ENCODE results near the gene P4HB. TPM values are rescaled to one million over a fixed set of nuclear protein-coding genes. Genes with fewer than 3 reads are reported as not detected.

Gene P4HB
- polyA plus RNA-seq (ENCODE audit: insufficient read length): 425 TPM
- long read RNA-seq, donor 1, transcript P4HB-201 (11 exons, 2,603 nt): major isoform, 131 of 185 reads
- long read RNA-seq, donor 1, transcript P4HB-215 (3 exons, 493 nt): minor isoform, 8 of 185 reads
- long read RNA-seq, donor 1, transcript P4HB-204 (2 exons, 872 nt): minor isoform, 12 of 185 reads
- long read RNA-seq, donor 1, partial matches to known transcripts: 15 of 185 reads
- long read RNA-seq, donor 1, other reads (novel, unspliced or antisense): 14 of 185 reads
- long read RNA-seq, donor 2, transcript P4HB-210 (5 exons, 765 nt): minor isoform, 5 of 143 reads
- long read RNA-seq, donor 2, transcript P4HB-201 (11 exons, 2,603 nt): major isoform, 113 of 143 reads
- long read RNA-seq, donor 2, transcript P4HB-215 (3 exons, 493 nt): minor isoform, 5 of 143 reads
- long read RNA-seq, donor 2, transcript P4HB-204 (2 exons, 872 nt): minor isoform, 10 of 143 reads
- long read RNA-seq, donor 2, partial matches to known transcripts: 0 of 143 reads
- long read RNA-seq, donor 2, other reads (novel, unspliced or antisense): 5 of 143 reads
- long read RNA-seq, donor 3, transcript P4HB-201 (11 exons, 2,603 nt): major isoform, 70 of 95 reads
- long read RNA-seq, donor 3, partial matches to known transcripts: 5 of 95 reads
- long read RNA-seq, donor 3, other reads (novel, unspliced or antisense): 6 of 95 reads
- long read RNA-seq, donor 4, transcript P4HB-201 (11 exons, 2,603 nt): minor isoform, 6 of 22 reads
- long read RNA-seq, donor 4, transcript P4HB-204 (2 exons, 872 nt): minor isoform, 6 of 22 reads
- long read RNA-seq, donor 4, transcript P4HB-215 (3 exons, 493 nt): major isoform, 7 of 22 reads
- long read RNA-seq, donor 4, partial matches to known transcripts: 0 of 22 reads
- long read RNA-seq, donor 4, other reads (novel, unspliced or antisense): 0 of 22 reads
- long read RNA-seq, donor 5, transcript P4HB-204 (2 exons, 872 nt): minor isoform, 6 of 163 reads
- long read RNA-seq, donor 5, transcript P4HB-201 (11 exons, 2,603 nt): major isoform, 145 of 163 reads
- long read RNA-seq, donor 5, partial matches to known transcripts: 0 of 163 reads
- long read RNA-seq, donor 5, other reads (novel, unspliced or antisense): 0 of 163 reads
- long read RNA-seq, donor 6, transcript P4HB-215 (3 exons, 493 nt): minor isoform, 5 of 201 reads
- long read RNA-seq, donor 6, transcript P4HB-204 (2 exons, 872 nt): minor isoform, 24 of 201 reads
- long read RNA-seq, donor 6, transcript P4HB-201 (11 exons, 2,603 nt): major isoform, 137 of 201 reads
- long read RNA-seq, donor 6, transcript P4HB-210 (5 exons, 765 nt): minor isoform, 8 of 201 reads
- long read RNA-seq, donor 6, partial matches to known transcripts: 18 of 201 reads
- long read RNA-seq, donor 6, other reads (novel, unspliced or antisense): 6 of 201 reads
- long read RNA-seq, donor 7, transcript P4HB-204 (2 exons, 872 nt): minor isoform, 12 of 185 reads
- long read RNA-seq, donor 7, transcript P4HB-215 (3 exons, 493 nt): minor isoform, 5 of 185 reads
- long read RNA-seq, donor 7, transcript P4HB-201 (11 exons, 2,603 nt): major isoform, 138 of 185 reads
- long read RNA-seq, donor 7, partial matches to known transcripts: 14 of 185 reads
- long read RNA-seq, donor 7, other reads (novel, unspliced or antisense): 9 of 185 reads
- long read RNA-seq, donor 8, transcript P4HB-201 (11 exons, 2,603 nt): major isoform, 53 of 61 reads
- long read RNA-seq, donor 8, partial matches to known transcripts: 0 of 61 reads
- long read RNA-seq, donor 8, other reads (novel, unspliced or antisense): 0 of 61 reads

DNA sequence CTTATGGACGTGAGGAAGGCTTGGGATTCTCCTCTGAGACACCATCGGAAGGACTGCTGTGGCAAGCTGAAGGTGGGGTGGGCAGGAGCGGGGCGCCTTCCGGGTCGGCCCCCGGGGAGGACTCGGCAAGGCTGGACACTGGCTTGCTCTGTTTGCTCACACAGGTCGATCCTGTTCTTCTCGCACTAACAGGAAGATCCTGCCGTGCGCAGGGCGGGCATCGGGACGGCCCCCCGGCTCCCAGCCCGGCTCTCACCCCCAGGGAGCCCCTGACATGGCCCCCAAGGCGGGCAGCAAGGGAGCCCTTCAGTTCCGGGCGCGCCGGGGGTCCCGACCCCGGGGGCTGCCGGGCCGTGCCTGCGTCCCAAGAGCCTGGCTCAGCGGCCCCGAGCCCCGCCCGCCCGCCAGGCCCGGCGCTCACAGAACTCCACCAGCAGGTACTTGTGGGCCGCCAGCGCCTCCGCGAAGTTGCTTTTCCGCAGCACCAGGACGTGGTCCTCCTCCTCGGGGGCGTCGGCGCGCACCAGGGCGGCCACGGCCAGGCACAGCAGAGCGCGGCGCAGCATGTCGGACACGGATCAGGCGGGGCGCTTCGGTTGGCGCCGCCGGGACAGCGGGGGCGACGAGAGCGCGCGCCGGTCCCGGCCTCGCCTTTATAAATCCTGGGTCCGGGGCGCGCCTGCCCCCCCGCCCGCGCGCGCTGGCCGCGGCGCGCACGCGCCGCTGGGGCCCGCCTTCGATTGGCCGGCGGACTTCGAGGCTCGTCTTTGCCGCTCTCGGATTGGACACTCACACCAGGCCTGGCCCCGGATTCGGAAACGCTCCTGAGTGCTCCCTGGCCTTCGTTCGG is at the start of gene P4HB:
TSS of gene P4HB (minus strand) at position 630 of the 850 bp plus-strand sequence. CDS start at position 566, 64 bp downstream.
- DNase-seq: no peak

DNA sequence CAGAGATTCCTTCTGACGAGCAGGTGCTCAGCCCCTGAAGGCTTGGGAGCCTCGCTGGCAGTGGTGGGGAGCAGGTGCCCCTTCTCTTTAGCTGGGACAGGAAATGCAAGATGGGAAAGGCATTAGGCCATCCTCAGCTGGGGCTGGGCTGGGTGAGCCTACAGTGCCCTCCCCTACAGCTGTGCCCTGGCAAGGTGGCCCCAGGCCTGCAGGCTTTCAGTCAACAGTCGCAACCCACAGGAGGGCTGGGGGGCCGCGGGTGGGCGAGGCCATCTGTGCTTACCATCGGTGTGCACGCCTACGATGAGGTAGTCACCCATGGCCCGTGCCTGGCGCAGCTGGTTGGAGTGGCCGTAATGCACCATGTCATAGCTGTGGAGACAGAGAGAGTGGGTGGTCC is 48.9 kb upstream of the P4HB start:
- DNase-seq: no peak

DNA sequence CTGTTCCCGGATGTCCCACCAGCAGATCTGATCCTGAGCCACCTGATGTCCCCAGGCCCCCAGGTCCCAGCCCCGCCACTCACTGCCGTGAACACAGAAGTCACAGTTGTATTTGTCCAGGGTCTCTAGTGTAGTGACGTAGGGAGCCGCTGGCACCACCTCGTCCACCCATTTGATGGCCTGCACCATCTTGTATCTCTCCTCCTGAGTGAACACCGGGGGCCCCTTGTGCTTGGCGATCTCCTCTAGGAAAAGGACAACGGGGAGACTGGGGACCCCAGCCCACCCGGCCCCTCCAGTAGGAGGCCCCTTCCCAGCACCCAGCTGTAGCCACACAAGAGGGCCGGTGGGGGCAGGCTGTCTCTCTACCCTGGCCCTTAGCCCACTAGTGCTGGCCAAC is 48.5 kb upstream of the P4HB start:
- DNase-seq: no peak

DNA sequence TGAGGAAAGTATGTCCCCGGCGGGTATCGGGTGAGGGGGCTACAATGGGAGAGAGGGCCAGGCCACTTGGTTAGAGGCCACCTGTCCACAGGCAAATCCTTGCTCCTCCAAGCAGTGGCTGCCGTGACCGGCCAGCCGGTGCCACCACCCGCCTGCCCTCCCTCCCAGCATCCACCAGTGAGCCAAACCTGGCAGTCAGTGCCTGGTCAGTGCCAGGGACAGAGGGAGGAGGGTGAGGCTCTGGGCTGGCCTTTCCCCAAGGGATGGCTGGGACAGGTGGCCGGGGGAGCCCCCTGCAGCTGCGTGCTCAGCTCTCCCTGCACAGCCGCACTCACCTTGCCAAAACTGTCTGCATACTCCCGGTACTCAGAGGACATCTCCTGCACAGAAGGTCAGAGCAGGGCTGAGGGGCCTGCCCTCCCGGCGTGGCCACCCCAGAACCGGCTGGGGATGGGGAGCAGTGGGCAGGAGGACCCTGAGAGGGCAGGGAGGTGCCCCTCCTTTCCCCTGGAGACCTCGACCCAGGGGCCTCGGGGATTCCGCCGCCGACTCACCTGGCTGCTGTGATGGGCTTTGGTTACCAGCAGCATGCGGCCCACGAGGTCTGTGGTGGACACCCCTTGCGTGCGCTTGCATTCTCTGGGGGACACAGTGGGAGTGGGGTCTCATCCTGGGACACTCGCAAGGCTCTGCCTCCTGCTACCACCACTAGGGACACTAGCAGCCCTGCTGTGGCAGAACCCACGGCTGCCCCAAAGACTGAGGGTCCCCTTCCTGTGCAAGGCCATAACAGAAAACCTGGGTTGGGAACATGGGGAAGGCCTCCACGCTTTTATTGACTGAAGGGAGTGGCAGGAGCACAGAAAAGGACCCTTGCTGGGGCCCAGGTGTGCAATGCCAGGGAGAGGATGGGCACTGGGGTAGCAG is 47.1 kb upstream of the P4HB start:
- no peak for DNase-seq

DNA sequence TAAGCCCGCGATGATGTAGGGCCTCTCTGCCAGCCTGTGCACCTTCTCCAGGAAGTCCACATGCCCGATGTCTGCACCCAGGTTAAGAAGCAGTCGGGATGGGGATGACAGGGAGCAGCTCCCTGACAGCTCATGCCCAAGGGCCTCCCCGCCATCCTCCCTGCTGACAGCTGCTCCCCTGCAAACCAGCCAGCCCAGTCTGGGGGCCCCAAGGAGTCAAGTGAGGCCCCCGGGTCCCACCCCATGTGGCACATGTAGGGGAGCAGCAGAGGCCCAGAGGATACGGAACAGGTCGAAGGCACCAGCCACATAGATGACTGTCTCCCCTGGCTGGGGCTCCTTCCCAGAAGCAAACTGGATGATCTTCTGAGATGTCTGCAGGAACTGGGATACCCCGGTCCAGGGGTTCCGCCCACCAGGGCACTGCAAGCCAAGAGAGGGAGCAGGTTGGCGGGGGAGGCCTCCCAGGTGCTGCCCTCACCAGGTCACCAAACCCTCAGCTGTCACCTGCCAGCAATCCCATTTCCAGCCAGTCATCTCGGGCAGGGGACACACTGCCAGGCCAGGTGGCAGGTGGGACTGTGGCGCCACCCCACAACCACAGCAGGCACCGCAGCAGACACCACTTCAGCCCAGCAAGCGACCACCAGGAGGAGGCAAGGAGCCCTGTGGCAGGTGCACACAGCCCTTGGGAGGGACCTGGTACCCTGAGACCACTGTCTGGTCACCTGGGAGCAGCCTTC is 46.3 kb upstream of the P4HB start:
- DNase-seq: no peak

DNA sequence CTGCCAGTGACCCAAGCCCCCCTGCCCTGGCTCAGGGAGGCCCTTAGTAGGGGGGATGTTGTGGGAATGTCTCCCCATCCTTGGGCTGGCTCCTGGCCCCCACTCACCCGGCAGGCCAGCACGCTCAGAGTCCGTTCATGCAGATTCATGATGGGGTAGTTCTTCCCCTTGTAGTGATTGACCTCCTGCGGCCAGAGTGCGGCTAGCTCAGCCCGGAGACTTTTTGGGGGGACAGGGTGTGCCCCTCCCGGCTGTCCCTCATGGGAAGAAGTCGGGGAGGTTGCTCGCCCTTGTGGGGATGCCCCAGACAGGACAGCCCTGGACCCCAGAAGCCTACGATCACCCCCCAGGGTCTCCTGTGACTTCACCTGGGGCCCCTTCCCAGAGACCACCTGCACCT is 45.7 kb upstream of the P4HB start:
- no peak for DNase-seq

DNA sequence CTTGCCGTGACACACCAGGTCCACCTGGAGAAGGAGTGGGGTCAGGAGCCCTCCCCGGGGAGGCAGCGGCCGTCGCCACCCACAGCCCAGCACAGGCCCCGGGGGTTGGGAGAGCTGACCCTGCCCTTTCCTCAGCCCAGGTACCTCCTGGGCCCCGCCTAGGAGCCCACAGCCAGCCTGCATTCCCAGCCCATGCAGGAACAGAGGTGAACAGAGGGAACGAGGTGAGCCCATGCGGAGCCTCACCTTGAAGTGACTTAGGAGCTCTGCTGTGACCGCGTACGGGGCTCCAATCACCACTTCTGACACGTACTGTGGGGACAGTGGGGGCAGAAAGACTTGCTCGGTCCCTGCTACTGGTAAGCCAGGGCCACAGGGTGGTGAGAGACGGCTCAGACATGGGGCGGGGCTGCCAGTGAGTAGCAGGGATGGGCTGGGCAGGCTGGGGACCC is 45.1 kb upstream of the P4HB start:
- DNase-seq: no peak

DNA sequence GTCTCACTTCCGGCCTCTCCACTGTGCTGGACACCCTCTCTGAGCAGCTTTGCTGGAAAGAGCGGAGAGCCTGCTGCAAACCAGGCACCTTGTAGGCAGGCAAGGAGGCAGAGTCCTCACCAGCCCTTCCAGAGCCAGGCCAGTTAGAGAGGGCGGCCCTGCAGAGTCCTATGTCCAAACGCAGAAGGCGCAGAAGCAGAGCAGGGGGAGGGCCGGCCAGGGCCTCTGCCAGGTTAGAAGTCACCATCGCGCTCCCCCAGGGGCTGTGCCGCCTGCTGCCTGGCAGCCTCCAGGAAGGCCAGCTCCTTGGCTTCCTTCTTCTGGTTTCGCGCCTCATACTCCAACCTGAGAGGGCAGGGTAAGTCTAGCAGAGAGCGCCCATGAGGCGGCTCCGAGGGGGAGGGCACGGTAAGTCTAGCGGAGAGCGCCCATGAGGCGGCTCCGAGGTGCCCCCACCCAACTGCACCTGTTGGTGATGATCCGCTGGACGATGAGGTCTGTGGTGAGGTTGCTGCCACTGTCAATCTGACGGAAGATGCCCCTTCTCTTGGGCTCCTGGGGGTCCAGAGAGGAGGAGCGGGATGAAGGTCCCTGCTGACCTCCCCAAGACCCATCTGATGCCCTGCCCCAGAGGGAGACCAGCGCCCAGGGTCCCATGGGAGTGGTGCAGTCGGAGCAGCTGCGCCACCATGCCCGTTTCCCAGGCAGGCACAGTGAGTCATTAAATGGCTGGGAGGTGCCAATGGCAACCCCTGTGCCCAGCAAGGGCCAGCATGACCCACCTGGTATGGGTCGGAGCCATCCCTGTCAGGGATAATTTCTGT is 44.5 kb upstream of the P4HB start:
- no peak for DNase-seq

DNA sequence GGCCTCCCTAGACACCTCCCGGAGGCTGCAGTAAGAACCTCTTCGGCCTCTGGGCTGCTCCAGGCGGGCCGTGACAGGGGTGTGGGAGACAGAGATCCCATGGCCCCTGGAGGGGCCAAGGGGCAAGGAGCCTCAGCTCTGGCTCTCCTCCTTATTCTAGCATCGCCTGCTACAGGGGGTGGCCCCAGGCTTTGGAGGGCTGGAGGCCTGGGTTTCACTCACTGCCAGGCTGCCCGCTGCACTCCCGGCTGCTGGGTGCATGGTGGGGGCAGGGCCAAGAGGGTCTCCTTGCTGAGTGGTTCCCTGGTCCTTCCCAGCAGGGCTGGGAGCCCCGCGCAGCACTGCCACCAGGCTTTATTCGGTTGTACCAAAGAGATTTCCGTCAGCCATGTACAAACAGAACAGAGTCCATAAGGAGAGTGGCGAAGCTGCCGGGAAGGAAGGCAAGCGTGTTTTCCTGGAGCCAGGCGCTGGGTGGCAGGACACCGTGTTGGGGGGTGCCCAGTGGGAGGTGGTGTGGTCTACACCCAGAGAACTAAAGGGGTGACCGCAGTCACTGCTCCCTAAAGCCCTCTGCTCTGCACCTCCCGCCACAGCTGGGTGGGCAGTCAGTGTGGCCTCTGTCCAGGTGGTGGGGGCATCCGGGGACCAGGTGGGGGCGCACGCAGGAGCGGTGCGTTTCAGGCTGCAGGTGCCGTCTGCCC is 43.7 kb upstream of the P4HB start:
- no peak for DNase-seq

DNA sequence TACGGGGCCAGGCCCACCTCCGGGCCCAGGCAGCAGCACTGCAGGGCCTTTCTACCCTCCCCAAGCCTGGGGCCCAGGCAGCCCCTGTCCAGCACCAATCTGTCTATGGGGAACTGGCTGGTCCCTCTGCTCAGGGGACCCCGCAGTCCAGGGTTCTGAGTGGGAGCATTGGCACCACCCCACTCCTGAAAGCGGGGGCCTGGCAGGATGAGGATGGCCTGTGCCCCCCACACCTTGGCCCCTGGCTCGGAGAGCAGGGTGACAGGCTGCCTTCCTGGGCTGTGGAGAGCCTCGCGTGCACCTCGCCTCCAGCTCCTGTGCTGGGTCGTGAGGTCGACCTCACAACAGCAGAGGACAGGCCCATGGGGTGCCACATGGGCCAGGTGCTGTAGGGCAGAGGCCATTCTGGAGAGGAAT is 43.1 kb upstream of the P4HB start:
- DNase-seq: no peak

DNA sequence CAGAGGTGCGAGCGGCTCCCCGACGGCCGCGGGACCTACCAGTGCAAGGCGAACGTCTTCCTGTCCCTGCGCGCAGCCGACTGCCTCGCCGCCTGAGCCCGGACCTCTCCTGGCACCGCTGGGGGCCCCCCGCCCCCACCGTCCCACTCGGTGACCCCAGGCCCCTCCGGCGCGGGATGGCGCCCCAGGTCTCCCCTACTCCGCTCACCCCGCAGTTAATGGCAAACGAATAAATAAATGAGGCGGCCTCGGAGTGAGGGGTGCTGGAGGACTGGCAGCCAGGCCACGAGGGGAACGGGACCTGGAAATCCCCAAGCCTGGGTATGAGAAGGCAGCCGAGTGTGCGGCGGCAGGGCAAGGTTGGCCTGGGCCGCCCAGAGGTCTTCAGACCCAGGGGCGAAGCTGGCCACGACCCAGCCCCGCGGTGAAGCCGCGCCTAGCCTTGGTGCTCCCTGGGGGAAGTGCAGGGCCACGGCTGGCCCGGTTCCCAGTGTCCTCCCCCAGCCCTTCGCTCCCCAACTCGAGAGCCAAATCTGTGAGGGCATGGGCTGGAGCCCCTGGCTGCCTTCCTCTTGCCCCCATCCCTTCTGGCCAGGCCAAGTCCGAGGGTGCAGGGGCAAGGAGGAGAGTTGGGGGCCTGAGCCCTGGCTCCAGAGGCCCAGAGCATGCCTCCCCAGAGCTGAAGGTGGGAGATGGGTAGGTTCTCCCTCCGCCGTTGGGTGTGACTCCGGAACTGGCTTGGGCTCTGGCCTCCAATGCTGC is 42.5 kb upstream of the P4HB start:
- no peak for DNase-seq

DNA sequence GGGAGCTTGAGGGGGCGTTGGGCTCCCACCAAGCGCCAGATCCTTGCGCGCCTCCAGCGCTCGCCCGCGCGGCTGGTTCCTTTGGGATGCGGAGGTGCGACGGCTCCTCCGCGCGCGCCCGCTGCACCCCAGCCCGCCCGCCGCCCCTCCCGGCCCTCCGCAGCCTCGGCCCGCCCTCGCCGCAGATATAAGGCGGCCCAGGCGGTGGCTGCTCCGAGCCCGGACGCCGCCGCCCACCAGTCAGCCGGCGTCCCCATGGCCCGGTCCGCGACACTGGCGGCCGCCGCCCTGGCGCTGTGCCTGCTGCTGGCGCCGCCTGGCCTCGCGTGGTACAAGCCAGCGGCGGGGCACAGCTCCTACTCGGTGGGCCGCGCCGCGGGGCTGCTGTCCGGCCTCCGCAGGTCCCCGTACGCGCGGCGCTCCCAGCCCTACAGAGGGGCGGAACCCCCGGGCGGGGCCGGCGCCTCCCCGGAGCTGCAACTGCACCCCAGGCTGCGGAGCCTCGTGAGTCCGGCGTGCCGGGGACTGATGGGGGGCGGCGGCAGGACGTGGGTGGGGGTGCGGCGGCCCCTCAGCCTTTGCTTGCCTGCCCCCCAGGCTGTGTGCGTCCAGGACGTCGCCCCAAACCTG is 41.8 kb upstream of the P4HB start, which contains the start of gene NPB:
TSS of gene NPB (plus strand) at position 216 of the 630 bp plus-strand sequence. CDS start at position 256, 40 bp downstream.
- no peak for DNase-seq

DNA sequence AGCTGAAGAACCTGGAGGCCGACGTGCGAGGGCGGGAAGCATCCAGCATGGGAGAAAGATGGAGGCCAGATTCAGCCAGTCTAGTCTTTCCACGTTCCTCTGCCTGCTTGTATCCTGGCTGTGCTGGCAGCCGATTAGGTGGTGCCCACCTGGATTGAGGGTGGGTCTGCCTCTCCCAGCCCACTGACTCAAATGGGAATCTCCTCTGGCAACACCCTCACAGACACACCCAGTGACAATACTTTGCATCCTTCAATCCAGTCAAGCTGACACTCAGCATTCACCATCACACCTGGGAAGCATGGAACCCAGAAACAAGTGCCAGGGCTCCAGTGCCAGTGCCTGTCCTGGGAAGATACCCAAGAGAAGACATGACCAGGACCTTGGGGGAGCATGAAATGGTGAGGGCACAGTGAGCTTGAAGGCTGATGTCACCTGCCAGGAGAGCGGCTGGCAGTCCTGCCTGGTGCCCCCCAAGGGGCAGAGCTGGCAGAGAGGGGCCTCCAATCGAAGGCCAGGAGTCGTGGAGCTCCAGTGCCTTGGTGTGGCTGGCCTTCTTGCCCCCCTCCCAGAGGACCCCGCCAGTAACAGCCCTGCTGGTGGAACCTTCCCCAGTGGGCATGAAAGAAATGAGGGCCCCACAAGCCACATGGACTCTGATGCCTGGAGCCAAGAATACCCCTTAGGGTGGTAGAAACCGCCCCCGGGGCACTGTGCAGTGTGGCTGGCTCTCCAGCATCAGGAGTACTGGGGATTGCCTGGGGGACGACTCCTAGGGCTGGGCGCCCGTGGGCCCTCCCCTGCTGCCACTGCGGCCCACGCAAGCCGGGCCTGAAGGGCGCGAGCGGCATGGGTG is 41.1 kb upstream of the P4HB start:
- no peak for DNase-seq

DNA sequence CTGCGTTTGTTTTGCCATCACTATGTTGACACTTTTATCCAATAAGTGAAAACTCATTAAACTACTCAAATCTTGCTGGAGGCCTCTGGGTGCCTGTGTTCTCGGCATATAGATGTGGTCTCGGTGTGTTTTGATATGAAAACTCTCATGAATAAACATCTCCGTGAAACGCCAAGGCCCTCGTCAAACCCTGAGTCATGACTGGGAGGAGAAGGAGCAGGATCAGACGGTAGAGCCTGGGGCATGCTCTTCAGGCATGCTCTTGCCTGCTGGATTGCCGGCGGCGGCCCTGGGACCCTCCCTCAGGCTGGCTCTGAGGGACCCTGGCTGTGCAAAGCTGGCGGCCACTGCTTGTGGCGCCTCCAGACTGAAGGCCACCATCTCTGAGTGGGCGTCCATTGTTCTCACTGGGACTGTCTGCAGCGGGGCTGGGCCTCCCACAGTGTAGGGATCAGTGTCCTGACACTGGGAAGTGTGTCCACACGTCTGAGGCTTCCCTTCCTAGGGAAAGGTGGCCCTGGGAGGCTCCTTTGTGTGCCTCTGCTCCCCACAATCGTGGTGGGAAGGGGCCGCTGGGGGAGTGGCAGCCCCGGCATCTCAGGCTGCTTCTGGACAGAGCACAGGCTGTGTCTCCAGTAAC is 40.0 kb upstream of the P4HB start:
- DNase-seq: no peak

Data from left kidney (tissue), 8 donors.